Aorta (tissue), 5 donors: Measurements from ENCODE around the gene RORB. TPM values are rescaled to one million over a fixed set of nuclear protein-coding genes. Genes with fewer than 3 reads are reported as not detected.
A peak's percentile ranks its signal among the peaks of the same experiment; 100 is the strongest.

ENCODE experiments used
- ATAC-seq: fragments of 200-7000 bp; cut with Tn5 transposase; one replicate; pipeline ENCODE4 v1.9.1; 2022; ENCODE audit warnings: moderate library complexity; ENCODE audit not compliant: low FRiP score
- DNase-seq, 2 donors: peaks; one replicate each; pipeline ENCODE4 v3.0.0-alpha.2; 2020
- H3K27ac ChIP-seq, 2 donors: one replicate each; pipeline ENCODE4 v1.5.1; 2013; ENCODE audit warnings: low read length in 2 of 2, mild to moderate bottlenecking in 2 of 2, moderate library complexity in 2 of 2, control low read depth in 1 of 2, inconsistent platforms in 1 of 2, low read depth in 1 of 2
- H3K27me3 ChIP-seq, 2 donors: one replicate each; pipeline ENCODE4 v1.6.1; 2013; ENCODE audit warnings: control low read depth in 1 of 2, low read length in 1 of 2, mild to moderate bottlenecking in 1 of 2, moderate library complexity in 1 of 2; ENCODE audit not compliant: insufficient read depth in 2 of 2, control insufficient read depth in 1 of 2
- H3K36me3 ChIP-seq, 2 donors: one replicate each; pipeline ENCODE4 v1.6.1; 2013; ENCODE audit warnings: control low read depth in 1 of 2, low read length in 1 of 2, mild to moderate bottlenecking in 1 of 2; ENCODE audit not compliant: insufficient read depth in 2 of 2, control insufficient read depth in 1 of 2
- H3K4me1 ChIP-seq, 2 donors: one replicate each; pipeline ENCODE4 v1.6.1; 2013; ENCODE audit warnings: low read length in 2 of 2, control low read depth in 1 of 2, mild to moderate bottlenecking in 1 of 2, moderate library complexity in 1 of 2; ENCODE audit not compliant: insufficient read depth in 2 of 2, control insufficient read depth in 1 of 2
- H3K4me3 ChIP-seq, 2 donors: one replicate each; pipeline ENCODE4 v1.5.1; 2013; ENCODE audit warnings: low read length in 2 of 2, control low read depth in 1 of 2, mild to moderate bottlenecking in 1 of 2
- H3K9me3 ChIP-seq: one replicate; pipeline ENCODE4 v1.6.1; 2013; ENCODE audit warnings: mild to moderate bottlenecking, low read length; ENCODE audit not compliant: control insufficient read depth
- WGBS, 2 donors: extraction: QIAGEN DNeasy Blood & Tissue Kit; methylation state at CpG; one replicate each; pipeline ENCODE4 v1.1.7; 2013; 5-methylcytosine and 5-hydroxymethylcytosine counted together
- intact Hi-C, 2 donors: fragments of 100-400 bp; cut with DNase I; formaldehyde crosslinking; loops; one replicate each; pipeline versions ENCODE4 v1.14.2 to v1.15.0; 2022
- polyA plus RNA-seq, 2 donors: library from polyadenylated mRNA; stranded (reverse); fragments of 200-250 nt; gene quantifications; one replicate each; pipeline ENCODE4 v1.2.3, GENCODE V29; 2013
- total RNA-seq, 2 donors: library from RNA; stranded (reverse); fragmentation: NEBNext Ultra II Directional; extraction: Animal tissue kit (Norgen Biotek cat#: 25700); gene quantifications; one replicate each; pipeline ENCODE4 v1.2.1, GENCODE V29; 2021
- donor health status: healthy with polysubstance abuse.
- donor health status: Bipolar disorder and iron deficiency.
- donor health status: DM: no; HTN: no; CAD: no.
- donor health status: DM: no; HTN: no; CAD: no.
- donor health status: DM: yes; HTN: yes; CAD: no.

RORB gene
- total and polyA plus RNA-seq, 4 donors, result 0.25 to 1.2 (median 0.70) TPM

GRCh38 chr9:74493512-74493911 is 3.6 kb upstream of the RORB start:
- 20 to 36% methylated on average over 2 of the region's 2 CpGs for WGBS, 2 donors
- ATAC-seq (no peak), DNase-seq (no peak)
- Histone ChIP-seq H3K4me1 (no peaks in the 10 kb centered on the region), H3K36me3 (no peaks in the 10 kb centered on the region), H3K27me3 (no peaks in the 10 kb centered on the region), H3K9me3 (no peaks in the 10 kb centered on the region), H3K27ac (no peak overlapping the region), H3K4me3 (no peak overlapping the region)
- intact Hi-C loops, result no loop called here

GRCh38 chr9:74494490-74494889 is 2.6 kb upstream of the RORB start:
- no peak overlapping the region for H3K4me3 ChIP-seq
- H3K9me3 ChIP-seq, result no peaks in the 10 kb centered on the region
- no peak overlapping the region for H3K27ac ChIP-seq
- no peaks in the 10 kb centered on the region for H3K4me1 ChIP-seq
- no peaks in the 10 kb centered on the region for H3K27me3 ChIP-seq
- intact Hi-C loops, result no loop called here
- ATAC-seq, result no peak
- WGBS, 2 donors, result 79 to 90% methylated on average over 1 of the region's 1 CpG
- DNase-seq, result no peak
- no peaks in the 10 kb centered on the region for H3K36me3 ChIP-seq

- 30 to 38% methylated on average over 6 of the region's 6 CpGs for WGBS, 2 donors
- H3K36me3 ChIP-seq, result no peaks in the 10 kb centered on the region
- no peak overlapping the region for H3K27ac ChIP-seq
- H3K4me1 ChIP-seq, result no peaks in the 10 kb centered on the region
- H3K27me3 ChIP-seq, result no peaks in the 10 kb centered on the region
- peak overlapping the region; percentile 37 to 77 for H3K4me3 ChIP-seq
- intact Hi-C loops, result no loop called here
- DNase-seq (no peak), ATAC-seq (no peak)
- no peaks in the 10 kb centered on the region for H3K9me3 ChIP-seq
These were observed 729 bp upstream of the RORB start for GRCh38 chr9:74496406-74496805.

- ATAC-seq, result peak; percentile 27
- Histone ChIP-seq H3K27me3 (no peaks in the 10 kb centered on the region), H3K4me1 (no peaks in the 10 kb centered on the region), H3K9me3 (no peaks in the 10 kb centered on the region), H3K36me3 (no peaks in the 10 kb centered on the region), H3K4me3 (peak overlapping the region; percentile 37 to 77), H3K27ac (no peak overlapping the region)
- WGBS, 2 donors, result 1% methylated on average over 77 of the region's 77 CpGs
- intact Hi-C loops, result no loop called here
- DNase-seq, result peak; percentile 49 to 75
These were observed 849 bp downstream of the RORB start for GRCh38 chr9:74497748-74498620.

GRCh38 chr9:74498621-74499095 is 1.5 kb downstream of the RORB start:
- H3K9me3 ChIP-seq, result no peaks in the 10 kb centered on the region
- ATAC-seq (no peak), DNase-seq (peak in 1 of 2 donors; percentile 66)
- H3K4me3 ChIP-seq, result peak overlapping the region in 1 of 2 donors; percentile 77
- no peaks in the 10 kb centered on the region for H3K36me3 ChIP-seq
- intact Hi-C loops, result no loop called here
- no peak overlapping the region for H3K27ac ChIP-seq
- no peaks in the 10 kb centered on the region for H3K4me1 ChIP-seq
- 1% methylated on average over 25 to 34 of the region's 34 CpGs for WGBS, 2 donors
- no peaks in the 10 kb centered on the region for H3K27me3 ChIP-seq

- H3K9me3 ChIP-seq, result no peaks in the 10 kb centered on the region
- no peak for ATAC-seq
- peak overlapping the region in 1 of 2 donors; percentile 77 for H3K4me3 ChIP-seq
- no peaks in the 10 kb centered on the region for H3K36me3 ChIP-seq
- no peaks in the 10 kb centered on the region for H3K4me1 ChIP-seq
- peak in 1 of 2 donors; percentile 43 for DNase-seq
- H3K27ac ChIP-seq, result no peak overlapping the region
- 1 to 2% methylated on average over 19 of the region's 19 CpGs for WGBS, 2 donors
- no peaks in the 10 kb centered on the region for H3K27me3 ChIP-seq
- intact Hi-C loops, result no loop called here
These were observed 2.0 kb downstream of the RORB start for GRCh38 chr9:74499111-74499601.

- peak in 1 of 2 donors; percentile 69 for DNase-seq
- Histone ChIP-seq H3K4me3 (peak overlapping the region in 1 of 2 donors; percentile 3), H3K27me3 (no peaks in the 10 kb centered on the region), H3K4me1 (no peaks in the 10 kb centered on the region), H3K27ac (no peak overlapping the region), H3K9me3 (no peaks in the 10 kb centered on the region), H3K36me3 (no peaks in the 10 kb centered on the region)
- no peak for ATAC-seq
- intact Hi-C loops, result no loop called here
- WGBS, 2 donors, result 8 to 21% methylated on average over 32 of the region's 32 CpGs
These were observed 2.8 kb downstream of the RORB start for GRCh38 chr9:74499770-74500583.

- Histone ChIP-seq H3K27ac (no peak overlapping the region), H3K4me1 (no peaks in the 10 kb centered on the region), H3K9me3 (no peaks in the 10 kb centered on the region), H3K4me3 (no peak overlapping the region), H3K27me3 (no peaks in the 10 kb centered on the region), H3K36me3 (no peaks in the 10 kb centered on the region)
- DNase-seq, result peak in 1 of 2 donors; percentile 42
- intact Hi-C loops, result no loop called here
- ATAC-seq, result no peak
- WGBS, 2 donors, result 20 to 44% methylated on average over 14 of the region's 14 CpGs
These were observed 3.4 kb downstream of the RORB start for GRCh38 chr9:74500584-74500924.
